ENCODE measurements around the gene HOXC9.

The HOXC9 gene

GRCh38 chr12:53985692-53985993 is 14.3 kb upstream of the HOXC9 start:
- Histone ChIP-seq H3K36me3 (ENCODE audit: control insufficient read depth, insufficient read depth, low read length) (no peaks in the 10 kb centered on the region), H3K27ac (ENCODE audit: low read depth, low read length) (no peak overlapping the region), H3K4me2 (ENCODE audit: low read length) (no peak overlapping the region), H3K56ac (ENCODE audit: low read length) (no peak overlapping the region), H4K8ac (ENCODE audit: low read depth, low read length) (no peak overlapping the region), H2BK15ac (replicated peaks; ENCODE audit: low read depth) (no peak overlapping the region), H3K9ac (ENCODE audit: low read length) (no peak overlapping the region), H2BK5ac (ENCODE audit: low read length) (no peak overlapping the region), H3K79me2 (ENCODE audit: control insufficient read depth, insufficient read depth, low read length) (no peaks in the 10 kb centered on the region), H2BK120ac (ENCODE audit: low read depth, low read length) (no peak overlapping the region), H2AK5ac (ENCODE audit: low read length) (no peak overlapping the region), H3K27me3 (ENCODE audit: insufficient read depth, low read length, poor library complexity) (peaks cover 91% of the 10 kb centered on the region), H3K23ac (ENCODE audit: low read length) (no peak overlapping the region), H3K4me1 (ENCODE audit: control insufficient read depth, low read depth, low read length) (no peaks in the 10 kb centered on the region), H3K79me1 (ENCODE audit: low read length) (no peaks in the 10 kb centered on the region), H3K4me3 (ENCODE audit: low read length) (no peak overlapping the region), H3K4ac (ENCODE audit: low read depth, low read length) (no peak overlapping the region), H4K5ac (ENCODE audit: low read length) (no peak overlapping the region), H3K18ac (ENCODE audit: low read length) (no peak overlapping the region)
- no CpG with 5 or more reads among the region's 21 CpGs for WGBS (ENCODE audit: extremely low coverage, insufficient coverage, low lambda C conversion rate)
- no peak for DNase-seq

- Histone ChIP-seq H3K4me2 (ENCODE audit: low read length) (no peak overlapping the region), H4K8ac (ENCODE audit: low read depth, low read length) (no peak overlapping the region), H3K36me3 (ENCODE audit: control insufficient read depth, insufficient read depth, low read length) (no peaks in the 10 kb centered on the region), H3K9ac (ENCODE audit: low read length) (no peak overlapping the region), H3K79me2 (ENCODE audit: control insufficient read depth, insufficient read depth, low read length) (no peaks in the 10 kb centered on the region), H3K27ac (ENCODE audit: low read depth, low read length) (no peak overlapping the region), H4K5ac (ENCODE audit: low read length) (no peak overlapping the region), H3K56ac (ENCODE audit: low read length) (no peak overlapping the region), H2BK15ac (replicated peaks; ENCODE audit: low read depth) (no peak overlapping the region), H2AK5ac (ENCODE audit: low read length) (no peak overlapping the region), H3K27me3 (ENCODE audit: insufficient read depth, low read length, poor library complexity) (peaks cover 91% of the 10 kb centered on the region), H3K23ac (ENCODE audit: low read length) (no peak overlapping the region), H3K4ac (ENCODE audit: low read depth, low read length) (no peak overlapping the region), H3K18ac (ENCODE audit: low read length) (no peak overlapping the region), H3K4me3 (ENCODE audit: low read length) (no peak overlapping the region), H3K4me1 (ENCODE audit: control insufficient read depth, low read depth, low read length) (no peaks in the 10 kb centered on the region), H2BK120ac (ENCODE audit: low read depth, low read length) (no peak overlapping the region), H3K79me1 (ENCODE audit: low read length) (no peaks in the 10 kb centered on the region), H2BK5ac (ENCODE audit: low read length) (no peak overlapping the region)
- no CpG with 5 or more reads among the region's 50 CpGs for WGBS (ENCODE audit: extremely low coverage, insufficient coverage, low lambda C conversion rate)
- no peak for DNase-seq
Measured at GRCh38 chr12:53985994-53986685, 13.8 kb upstream of the HOXC9 start.

- Histone ChIP-seq H3K18ac (ENCODE audit: low read length) (no peak overlapping the region), H3K56ac (ENCODE audit: low read length) (no peak overlapping the region), H3K23ac (ENCODE audit: low read length) (no peak overlapping the region), H3K4me2 (ENCODE audit: low read length) (no peak overlapping the region), H3K79me1 (ENCODE audit: low read length) (no peaks in the 10 kb centered on the region), H3K79me2 (ENCODE audit: control insufficient read depth, insufficient read depth, low read length) (no peaks in the 10 kb centered on the region), H3K36me3 (ENCODE audit: control insufficient read depth, insufficient read depth, low read length) (no peaks in the 10 kb centered on the region), H2BK120ac (ENCODE audit: low read depth, low read length) (no peak overlapping the region), H4K8ac (ENCODE audit: low read depth, low read length) (no peak overlapping the region), H2AK5ac (ENCODE audit: low read length) (no peak overlapping the region), H4K5ac (ENCODE audit: low read length) (no peak overlapping the region), H2BK15ac (replicated peaks; ENCODE audit: low read depth) (no peak overlapping the region), H3K4me3 (ENCODE audit: low read length) (no peak overlapping the region), H3K27ac (ENCODE audit: low read depth, low read length) (no peak overlapping the region), H3K4ac (ENCODE audit: low read depth, low read length) (no peak overlapping the region), H2BK5ac (ENCODE audit: low read length) (no peak overlapping the region), H3K9ac (ENCODE audit: low read length) (no peak overlapping the region), H3K4me1 (ENCODE audit: control insufficient read depth, low read depth, low read length) (no peaks in the 10 kb centered on the region), H3K27me3 (ENCODE audit: insufficient read depth, low read length, poor library complexity) (peaks cover 92% of the 10 kb centered on the region)
- no peak for DNase-seq
- WGBS (ENCODE audit: extremely low coverage, insufficient coverage, low lambda C conversion rate), result no CpG with 5 or more reads among the region's 21 CpGs
Measured at GRCh38 chr12:53986686-53987483, 13.1 kb upstream of the HOXC9 start.

- Histone ChIP-seq H4K5ac (ENCODE audit: low read length) (no peak overlapping the region), H3K27me3 (ENCODE audit: insufficient read depth, low read length, poor library complexity) (peaks cover 91% of the 10 kb centered on the region), H2BK120ac (ENCODE audit: low read depth, low read length) (no peak overlapping the region), H3K4me2 (ENCODE audit: low read length) (no peak overlapping the region), H4K8ac (ENCODE audit: low read depth, low read length) (no peak overlapping the region), H3K27ac (ENCODE audit: low read depth, low read length) (no peak overlapping the region), H3K9ac (ENCODE audit: low read length) (no peak overlapping the region), H3K79me2 (ENCODE audit: control insufficient read depth, insufficient read depth, low read length) (no peaks in the 10 kb centered on the region), H3K4me1 (ENCODE audit: control insufficient read depth, low read depth, low read length) (no peaks in the 10 kb centered on the region), H2BK15ac (replicated peaks; ENCODE audit: low read depth) (no peak overlapping the region), H2BK5ac (ENCODE audit: low read length) (no peak overlapping the region), H3K23ac (ENCODE audit: low read length) (no peak overlapping the region), H3K4me3 (ENCODE audit: low read length) (no peak overlapping the region), H3K56ac (ENCODE audit: low read length) (no peak overlapping the region), H3K79me1 (ENCODE audit: low read length) (no peaks in the 10 kb centered on the region), H3K4ac (ENCODE audit: low read depth, low read length) (no peak overlapping the region), H3K36me3 (ENCODE audit: control insufficient read depth, insufficient read depth, low read length) (no peaks in the 10 kb centered on the region), H2AK5ac (ENCODE audit: low read length) (no peak overlapping the region), H3K18ac (ENCODE audit: low read length) (no peak overlapping the region)
- no peak for DNase-seq
- no CpG with 5 or more reads among the region's 4 CpGs for WGBS (ENCODE audit: extremely low coverage, insufficient coverage, low lambda C conversion rate)
Measured at GRCh38 chr12:53987787-53988230, 12.2 kb upstream of the HOXC9 start.

- no peak overlapping the region for H3K23ac ChIP-seq (ENCODE audit: low read length)
- no peaks in the 10 kb centered on the region for H3K4me1 ChIP-seq (ENCODE audit: control insufficient read depth, low read depth, low read length)
- no peak overlapping the region for H3K18ac ChIP-seq (ENCODE audit: low read length)
- peaks cover 91% of the 10 kb centered on the region for H3K27me3 ChIP-seq (ENCODE audit: insufficient read depth, low read length, poor library complexity)
- H2BK15ac ChIP-seq (replicated peaks; ENCODE audit: low read depth), result no peak overlapping the region
- H2BK5ac ChIP-seq (ENCODE audit: low read length), result no peak overlapping the region
- H3K4ac ChIP-seq (ENCODE audit: low read depth, low read length), result no peak overlapping the region
- H3K36me3 ChIP-seq (ENCODE audit: control insufficient read depth, insufficient read depth, low read length), result no peaks in the 10 kb centered on the region
- DNase-seq, result no peak
- H4K8ac ChIP-seq (ENCODE audit: low read depth, low read length), result no peak overlapping the region
- no peak overlapping the region for H2AK5ac ChIP-seq (ENCODE audit: low read length)
- H3K79me1 ChIP-seq (ENCODE audit: low read length), result no peaks in the 10 kb centered on the region
- WGBS (ENCODE audit: extremely low coverage, insufficient coverage, low lambda C conversion rate), result no CpG with 5 or more reads among the region's 5 CpGs
- H3K4me3 ChIP-seq (ENCODE audit: low read length), result no peak overlapping the region
- H3K56ac ChIP-seq (ENCODE audit: low read length), result no peak overlapping the region
- no peak overlapping the region for H3K4me2 ChIP-seq (ENCODE audit: low read length)
- no peaks in the 10 kb centered on the region for H3K79me2 ChIP-seq (ENCODE audit: control insufficient read depth, insufficient read depth, low read length)
- no peak overlapping the region for H3K27ac ChIP-seq (ENCODE audit: low read depth, low read length)
- H2BK120ac ChIP-seq (ENCODE audit: low read depth, low read length), result no peak overlapping the region
- no peak overlapping the region for H4K5ac ChIP-seq (ENCODE audit: low read length)
- H3K9ac ChIP-seq (ENCODE audit: low read length), result no peak overlapping the region
Measured at GRCh38 chr12:53988541-53989226, 11.3 kb upstream of the HOXC9 start.

Measured in mesendoderm (in vitro differentiated cells).